Peyer's patch (tissue), 4 donors: ENCODE results near the gene FOXD3.

Experiments used
- CTCF ChIP-seq, 6 experiments: fragments of 450-650 bp in 4 of 6; fragments of 200-600 bp in 2 of 6; sonication (generic) in 1 of 6; IDR thresholded peaks; one replicate each; pipeline ENCODE4 v1.5.1; 2017 to 2019; ENCODE audit warnings: antibody characterized with exemption in 6 of 6, mild to moderate bottlenecking in 3 of 6, moderate library complexity in 1 of 6
- POLR2A ChIP-seq, 2 donors: fragments of 450-650 bp; IDR thresholded peaks; one replicate each; pipeline ENCODE4 v1.5.1; 2017; ENCODE audit warnings: antibody characterized with exemption in 2 of 2, mild to moderate bottlenecking in 2 of 2, moderate library complexity in 2 of 2

- TF ChIP-seq POLR2A (IDR thresholded peaks at IDR 0.05), result no peak
- no peak for TF ChIP-seq CTCF (IDR thresholded peaks at IDR 0.05)
Observed at GRCh38 chr1:63289135-63289534, 33.2 kb upstream of the FOXD3 start.
